Kidney (tissue), 14 donors: ENCODE data around the gene MBOAT1. TPM values are rescaled to one million over a fixed set of nuclear protein-coding genes. Genes with fewer than 3 reads are reported as not detected.

Source experiments
- DNase-seq, 5 donors: peaks; one replicate each; pipeline ENCODE4 v3.0.0-alpha.2; 2013 to 2020
- FAIRE-seq: peaks from 2 replicates; lab custom pipeline; 2012; peaks lifted over from hg19 to GRCh38; lab: Jason Lieb, UNC
- H3K27ac ChIP-seq, 2 donors: one replicate each; pipeline ENCODE4 v1.7.0; 2013; ENCODE audit warnings: low read depth in 2 of 2, low read length in 2 of 2, inconsistent platforms in 1 of 2
- H3K27me3 ChIP-seq: one replicate; pipeline ENCODE4 v1.7.1; 2013; ENCODE audit warnings: low read length, inconsistent platforms; ENCODE audit not compliant: control insufficient read depth, insufficient read depth
- H3K36me3 ChIP-seq, 3 donors: one replicate each; pipeline versions ENCODE4 v1.7.0 to v1.7.1; 2013; ENCODE audit warnings: low read length in 3 of 3, control low read depth in 1 of 3, inconsistent platforms in 1 of 3; ENCODE audit not compliant: insufficient read depth in 3 of 3, control insufficient read depth in 2 of 3
- H3K4me1 ChIP-seq, 3 donors: one replicate each; pipeline versions ENCODE4 v1.7.0 to v1.7.1; 2013; ENCODE audit warnings: low read length in 3 of 3, inconsistent platforms in 1 of 3, low read depth in 1 of 3; ENCODE audit not compliant: control insufficient read depth in 2 of 3, insufficient read depth in 2 of 3
- H3K4me3 ChIP-seq, 3 donors: one replicate each; pipeline versions ENCODE4 v1.7.0 to v1.8.1; 2013; ENCODE audit warnings: low read length in 3 of 3, control low read depth in 1 of 3, inconsistent platforms in 1 of 3
- H3K9ac ChIP-seq, 3 donors: one replicate each; pipeline versions ENCODE4 v1.7.0 to v1.7.1; 2013; ENCODE audit warnings: low read length in 3 of 3, control low read depth in 1 of 3, inconsistent platforms in 1 of 3
- H3K9me3 ChIP-seq, 3 donors: one replicate each; pipeline versions ENCODE4 v1.7.0 to v1.7.1; 2013; ENCODE audit warnings: low read length in 3 of 3, control low read depth in 1 of 3, inconsistent platforms in 1 of 3; ENCODE audit not compliant: control insufficient read depth in 2 of 3, insufficient read depth in 1 of 3
- intact Hi-C: fragments of 100-400 bp; cut with DNase I; formaldehyde crosslinking; loops from one replicate; pipeline ENCODE4 v1.11.1; 2022
- polyA plus RNA-seq: library from polyadenylated mRNA; stranded (reverse); fragments of 350-450 nt; fragmentation: Illumina TruSeq; extraction: RNeasy Lipid Tissue Mini Kit (QIAGEN cat#74804); gene quantifications from one replicate; pipeline ENCODE4 v1.2.3, GENCODE V29; 2014; ENCODE audit warnings: low read depth, low replicate concordance; ENCODE audit not compliant: insufficient read depth
- total RNA-seq: library from RNA; stranded (reverse); fragmentation: NEBNext Ultra II Directional; extraction: Animal tissue kit (Norgen Biotek cat#: 25700); gene quantifications from one replicate; pipeline ENCODE4 v1.2.1, GENCODE V29; 2021
- TF ChIP-seq, protein P1 (sequence below): IDR thresholded peaks from 3 replicates; pipeline ENCODE4 v1.5.1; 2012; ENCODE audit warnings: mild to moderate bottlenecking, moderate library complexity, borderline replicate concordance; ENCODE audit not compliant: insufficient read depth; ENCODE audit errors: extremely low read depth
- donor health status: control.
- donor health status: control.
- donor health status: control.
- donor health status: control.
- donor health status: control.
- donor health status: DM: yes; HTN: yes; CAD: no.
- donor health status: Normal renal cell carcinoma (clear cell type).

The MBOAT1 gene
- total and polyA plus RNA-seq, 2 donors from 2014 or later = 1.9 to 15.1 TPM

GRCh38 chr6:20109526-20109925, 102.7 kb downstream of the MBOAT1 start:
- intact Hi-C loops = no loop called here

DNA sequence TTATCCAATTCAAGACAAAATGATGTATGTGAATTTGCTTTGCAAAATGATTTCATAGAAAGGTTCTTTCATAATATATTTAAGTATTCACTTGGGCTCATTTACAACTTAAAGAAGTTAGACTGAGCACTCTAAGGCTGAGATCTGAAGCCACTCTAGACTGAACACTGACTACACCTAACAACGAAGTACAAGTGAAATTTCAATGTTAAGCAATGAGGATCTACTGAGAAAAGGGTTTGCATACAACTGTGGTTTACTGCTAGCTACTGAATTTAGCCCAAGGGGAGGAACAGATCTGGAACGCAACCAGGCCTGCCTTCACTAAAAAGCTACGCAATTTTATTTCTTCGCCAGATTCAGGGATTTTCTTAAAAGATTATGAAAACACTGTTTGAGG, 106.4 kb downstream of the MBOAT1 start:
- Histone ChIP-seq H3K27me3 (no peaks in the 10 kb centered on the region), H3K4me3 (no peak overlapping the region), H3K27ac (no peak overlapping the region), H3K36me3 (peaks cover 2 to 5% (median 5%) of the 10 kb centered on the region in 3 donors), H3K9ac (no peak overlapping the region), H3K9me3 (no peaks in the 10 kb centered on the region), H3K4me1 (no peaks in the 10 kb centered on the region)
- TF ChIP-seq, protein P1, sequence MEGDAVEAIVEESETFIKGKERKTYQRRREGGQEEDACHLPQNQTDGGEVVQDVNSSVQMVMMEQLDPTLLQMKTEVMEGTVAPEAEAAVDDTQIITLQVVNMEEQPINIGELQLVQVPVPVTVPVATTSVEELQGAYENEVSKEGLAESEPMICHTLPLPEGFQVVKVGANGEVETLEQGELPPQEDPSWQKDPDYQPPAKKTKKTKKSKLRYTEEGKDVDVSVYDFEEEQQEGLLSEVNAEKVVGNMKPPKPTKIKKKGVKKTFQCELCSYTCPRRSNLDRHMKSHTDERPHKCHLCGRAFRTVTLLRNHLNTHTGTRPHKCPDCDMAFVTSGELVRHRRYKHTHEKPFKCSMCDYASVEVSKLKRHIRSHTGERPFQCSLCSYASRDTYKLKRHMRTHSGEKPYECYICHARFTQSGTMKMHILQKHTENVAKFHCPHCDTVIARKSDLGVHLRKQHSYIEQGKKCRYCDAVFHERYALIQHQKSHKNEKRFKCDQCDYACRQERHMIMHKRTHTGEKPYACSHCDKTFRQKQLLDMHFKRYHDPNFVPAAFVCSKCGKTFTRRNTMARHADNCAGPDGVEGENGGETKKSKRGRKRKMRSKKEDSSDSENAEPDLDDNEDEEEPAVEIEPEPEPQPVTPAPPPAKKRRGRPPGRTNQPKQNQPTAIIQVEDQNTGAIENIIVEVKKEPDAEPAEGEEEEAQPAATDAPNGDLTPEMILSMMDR = no peak
- intact Hi-C loops = no loop called here
- no peak for FAIRE-seq
- DNase-seq = no peak

More at GRCh38 chr6:20109526-20109925, 102.7 kb downstream of the MBOAT1 start:
- DNase-seq = no peak
- TF ChIP-seq, protein P1 = no peak
- Histone ChIP-seq H3K4me1 (no peaks in the 10 kb centered on the region), H3K27me3 (no peaks in the 10 kb centered on the region), H3K27ac (no peak overlapping the region), H3K4me3 (no peak overlapping the region), H3K36me3 (peaks cover 2 to 5% (median 5%) of the 10 kb centered on the region in 3 donors), H3K9me3 (no peaks in the 10 kb centered on the region), H3K9ac (no peak overlapping the region)
- no peak for FAIRE-seq

- FAIRE-seq (no peak), DNase-seq (no peak)
- no peaks in the 10 kb centered on the region for H3K9me3 ChIP-seq
- peaks cover 2 to 5% (median 5%) of the 10 kb centered on the region in 3 donors for H3K36me3 ChIP-seq
- TF ChIP-seq, protein P1 = no peak
- H3K4me1 ChIP-seq = no peaks in the 10 kb centered on the region
- H3K27me3 ChIP-seq = no peaks in the 10 kb centered on the region
- no peak overlapping the region for H3K27ac ChIP-seq
- intact Hi-C loops = no loop called here
- no peak overlapping the region for H3K4me3 ChIP-seq
- H3K9ac ChIP-seq = no peak overlapping the region
These were observed 107.6 kb downstream of the MBOAT1 start for GRCh38 chr6:20104696-20105095.
